NB4 (cell line): ENCODE results near the gene DDX27.

ENCODE experiments used
- MYC ChIP-seq: IDR thresholded peaks from 2 replicates; pipeline ENCODE4 v1.6.1; 2011; ENCODE audit warnings: low read depth, low read length
- POLR2A ChIP-seq: IDR thresholded peaks from 2 replicates; pipeline ENCODE4 v1.6.1; 2011; ENCODE audit warnings: mild to moderate bottlenecking; ENCODE audit not compliant: insufficient read length; ENCODE audit errors: extremely low read depth
- TF ChIP-seq, protein P1 (sequence below): IDR thresholded peaks from one replicate; pipeline ENCODE4 v1.5.1; 2012; ENCODE audit warnings: low read depth, low read length
- TF ChIP-seq, protein P2 (sequence below): IDR thresholded peaks from 2 replicates; pipeline ENCODE4 v1.6.1; 2011; ENCODE audit warnings: low read depth, low read length

DNA sequence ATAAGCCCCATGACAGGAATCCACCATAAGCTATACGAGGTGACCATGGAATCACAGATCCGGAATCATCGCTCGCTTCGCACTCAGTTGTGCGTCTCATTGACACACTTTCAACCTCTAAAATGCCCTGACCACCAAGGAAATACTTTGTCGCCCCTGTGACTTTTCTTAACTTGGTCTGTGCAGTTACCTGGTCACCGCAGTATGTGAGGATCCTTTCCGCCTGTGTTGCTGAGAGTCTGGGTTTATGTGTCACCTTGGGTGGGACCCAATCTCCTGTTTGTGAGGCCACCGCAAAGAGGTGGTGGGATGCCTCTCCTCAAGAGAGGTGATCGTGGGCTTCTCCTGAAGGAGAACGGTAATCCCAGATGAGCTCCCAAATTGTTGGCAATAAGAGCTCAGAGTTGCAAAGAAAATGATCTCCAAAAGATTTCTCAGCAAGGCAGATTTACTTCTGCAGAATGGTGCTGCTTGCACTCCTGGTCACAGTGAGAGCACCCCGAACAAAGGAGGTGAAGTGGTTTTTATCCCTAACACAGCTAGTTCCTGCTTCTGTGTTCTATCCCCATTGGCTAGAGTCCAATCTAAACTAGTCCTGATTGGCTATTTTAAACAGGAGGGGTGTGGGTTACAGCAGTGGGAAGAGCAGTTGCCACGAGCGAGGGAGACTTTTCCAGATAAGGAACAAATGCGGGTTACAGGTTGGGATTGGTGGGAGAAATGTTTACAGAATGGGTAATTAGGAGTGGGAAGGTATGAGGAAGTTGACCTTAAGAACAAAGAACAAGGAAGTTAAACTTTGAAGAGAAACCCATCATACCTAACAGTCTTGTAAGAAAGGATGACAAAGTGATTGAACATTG, 67.7 kb downstream of the DDX27 start:
- TF ChIP-seq POLR2A (peak; percentile 8), MYC (no peak)
- TF ChIP-seq, protein P1, sequence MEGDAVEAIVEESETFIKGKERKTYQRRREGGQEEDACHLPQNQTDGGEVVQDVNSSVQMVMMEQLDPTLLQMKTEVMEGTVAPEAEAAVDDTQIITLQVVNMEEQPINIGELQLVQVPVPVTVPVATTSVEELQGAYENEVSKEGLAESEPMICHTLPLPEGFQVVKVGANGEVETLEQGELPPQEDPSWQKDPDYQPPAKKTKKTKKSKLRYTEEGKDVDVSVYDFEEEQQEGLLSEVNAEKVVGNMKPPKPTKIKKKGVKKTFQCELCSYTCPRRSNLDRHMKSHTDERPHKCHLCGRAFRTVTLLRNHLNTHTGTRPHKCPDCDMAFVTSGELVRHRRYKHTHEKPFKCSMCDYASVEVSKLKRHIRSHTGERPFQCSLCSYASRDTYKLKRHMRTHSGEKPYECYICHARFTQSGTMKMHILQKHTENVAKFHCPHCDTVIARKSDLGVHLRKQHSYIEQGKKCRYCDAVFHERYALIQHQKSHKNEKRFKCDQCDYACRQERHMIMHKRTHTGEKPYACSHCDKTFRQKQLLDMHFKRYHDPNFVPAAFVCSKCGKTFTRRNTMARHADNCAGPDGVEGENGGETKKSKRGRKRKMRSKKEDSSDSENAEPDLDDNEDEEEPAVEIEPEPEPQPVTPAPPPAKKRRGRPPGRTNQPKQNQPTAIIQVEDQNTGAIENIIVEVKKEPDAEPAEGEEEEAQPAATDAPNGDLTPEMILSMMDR = no peak
- TF ChIP-seq, protein P2, sequence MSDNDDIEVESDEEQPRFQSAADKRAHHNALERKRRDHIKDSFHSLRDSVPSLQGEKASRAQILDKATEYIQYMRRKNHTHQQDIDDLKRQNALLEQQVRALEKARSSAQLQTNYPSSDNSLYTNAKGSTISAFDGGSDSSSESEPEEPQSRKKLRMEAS = no peak
